Neuronal stem cell (in vitro differentiated cells): ENCODE results near the gene CBFA2T3.
"Not testable (repeated sequence)": the region's sequence is repeated elsewhere in the genome, so short reads cannot be mapped to it uniquely, and the experiment has no call there.

Experiments
- DNase-seq: peaks from one replicate; pipeline ENCODE4 v3.0.0-alpha.2; 2013; ENCODE audit warnings: low spot score
- H2AFZ ChIP-seq: one replicate; pipeline ENCODE4 v1.6.1; 2013; ENCODE audit warnings: mild to moderate bottlenecking, low read length, inconsistent platforms
- H2AK5ac ChIP-seq: 2 replicates; pipeline ENCODE4 v1.6.1; 2013; ENCODE audit warnings: low read depth, mild to moderate bottlenecking, inconsistent platforms, low read length, moderate library complexity, mixed read lengths
- H2BK120ac ChIP-seq: 2 replicates; pipeline ENCODE4 v1.6.1; 2013; ENCODE audit warnings: low read depth, mild to moderate bottlenecking, inconsistent platforms, low read length, moderate library complexity, mixed read lengths
- H2BK12ac ChIP-seq: one replicate; pipeline ENCODE4 v1.6.1; 2013; ENCODE audit warnings: low read length, inconsistent platforms
- H2BK15ac ChIP-seq: 2 replicates; pipeline ENCODE4 v1.6.1; 2013; ENCODE audit warnings: mild to moderate bottlenecking, low read length, inconsistent platforms, mixed read lengths
- H2BK5ac ChIP-seq: one replicate; pipeline ENCODE4 v1.6.1; 2013; ENCODE audit warnings: inconsistent platforms, mild to moderate bottlenecking, low read length, moderate library complexity
- H3K14ac ChIP-seq: one replicate; pipeline ENCODE4 v1.6.1; 2013; ENCODE audit warnings: low read length, inconsistent platforms
- H3K18ac ChIP-seq: 2 replicates; pipeline ENCODE4 v1.6.1; 2013; ENCODE audit warnings: low read length, inconsistent platforms
- H3K23ac ChIP-seq: 2 replicates; pipeline ENCODE4 v1.6.1; 2013; ENCODE audit warnings: low read depth, mild to moderate bottlenecking, mixed read lengths, low read length, inconsistent platforms; ENCODE audit not compliant: poor library complexity
- H3K27ac ChIP-seq: replicated peaks from 3 replicates; pipeline ENCODE4 v1.5.1; 2013; ENCODE audit warnings: low read length, inconsistent platforms
- H3K27me3 ChIP-seq, 3 experiments: 2 replicates each; pipeline ENCODE4 v1.6.1; 2013; ENCODE audit warnings: low read length in 3 of 3, mild to moderate bottlenecking in 2 of 3, inconsistent platforms in 1 of 3, low read depth in 1 of 3, mixed read lengths in 1 of 3, moderate library complexity in 1 of 3; ENCODE audit not compliant: control insufficient read depth in 3 of 3, insufficient read depth in 3 of 3
- H3K36me3 ChIP-seq, 2 donors: replicated peaks in 1 of 2; 2 replicates each; pipeline ENCODE4 v1.6.1; 2013; ENCODE audit warnings: low read length in 2 of 2; ENCODE audit not compliant: control insufficient read depth in 2 of 2, insufficient read depth in 2 of 2
- H3K4ac ChIP-seq: 2 replicates; pipeline ENCODE4 v1.6.1; 2013; ENCODE audit warnings: inconsistent platforms, mild to moderate bottlenecking, low read length, moderate library complexity
- H3K4me1 ChIP-seq, 2 donors: 1 replicate in 1 of 2; 2 replicates in 1 of 2; pipeline ENCODE4 v1.6.1; 2013; ENCODE audit warnings: low read length in 2 of 2, low read depth in 1 of 2; ENCODE audit not compliant: control insufficient read depth in 2 of 2, insufficient read depth in 1 of 2
- H3K4me2 ChIP-seq: one replicate; pipeline ENCODE4 v1.6.1; 2013; ENCODE audit warnings: mild to moderate bottlenecking, low read length, inconsistent platforms; ENCODE audit not compliant: insufficient read depth, poor library complexity, severe bottlenecking
- H3K4me3 ChIP-seq, 2 donors: 2 replicates each; pipeline ENCODE4 v1.5.1; 2013; ENCODE audit warnings: low read length in 2 of 2, mild to moderate bottlenecking in 2 of 2, inconsistent platforms in 1 of 2, moderate library complexity in 1 of 2
- H3K79me1 ChIP-seq: one replicate; pipeline ENCODE4 v1.6.1; 2013; ENCODE audit warnings: low read depth, mild to moderate bottlenecking, inconsistent platforms, low read length, moderate library complexity
- H3K9ac ChIP-seq: one replicate; pipeline ENCODE4 v1.6.1; 2013; ENCODE audit warnings: mild to moderate bottlenecking, low read depth, low read length, inconsistent platforms; ENCODE audit not compliant: poor library complexity
- H3K9me3 ChIP-seq, 2 donors: replicated peaks in 1 of 2; 2 replicates each; pipeline versions ENCODE3 to v1.6.1; 2013; ENCODE audit warnings: low read length in 2 of 2, mild to moderate bottlenecking in 2 of 2, inconsistent platforms in 1 of 2, low read depth in 1 of 2, mixed read lengths in 1 of 2, moderate library complexity in 1 of 2; ENCODE audit not compliant: control insufficient read depth in 2 of 2, insufficient read depth in 1 of 2
- H4K8ac ChIP-seq: one replicate; pipeline ENCODE4 v1.6.1; 2013; ENCODE audit warnings: low read depth, mild to moderate bottlenecking, inconsistent platforms, low read length, moderate library complexity
- H4K91ac ChIP-seq: one replicate; pipeline ENCODE4 v1.6.1; 2013; ENCODE audit warnings: low read length, low read depth, mild to moderate bottlenecking, inconsistent platforms; ENCODE audit not compliant: poor library complexity
- WGBS, 2 donors: extraction: QIAGEN DNeasy Blood & Tissue Kit; methylation state at CpG; one replicate each; pipeline ENCODE4 v1.1.7; 2013; ENCODE audit warnings: missing lambda C conversion rate in 2 of 2, mixed read lengths in 1 of 2; ENCODE audit not compliant: insufficient read length in 2 of 2, insufficient replicate concordance in 1 of 2; ENCODE audit errors: extremely low coverage in 2 of 2; 5-methylcytosine and 5-hydroxymethylcytosine counted together

The CBFA2T3 gene

DNA sequence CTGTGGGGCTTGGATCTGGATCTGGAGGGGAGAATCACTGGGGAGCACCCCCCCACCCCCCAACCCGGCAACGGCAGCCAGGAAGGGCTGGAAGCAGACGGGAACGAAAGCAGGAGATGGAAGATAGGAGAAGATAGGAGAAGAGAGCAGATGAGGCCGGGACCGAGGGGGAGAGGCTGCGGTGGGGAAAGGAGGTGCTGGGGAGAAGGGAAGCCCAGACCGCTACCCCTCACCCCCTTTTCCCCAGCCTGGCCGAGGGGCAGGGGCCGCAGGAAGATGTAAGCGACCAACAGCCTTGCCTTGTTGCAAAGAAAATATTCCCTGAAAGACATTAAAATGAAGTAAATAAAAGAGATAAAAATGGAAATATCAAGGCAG lies 26.8 kb upstream of the CBFA2T3 start:
- no peak for DNase-seq
- Histone ChIP-seq H3K4ac (no peak overlapping the region), H3K4me1 (peaks cover 0 to 5% of the 10 kb centered on the region in 2 donors), H3K9ac (no peak overlapping the region), H3K4me3 (no peak overlapping the region), H3K23ac (no peak overlapping the region), H2BK120ac (no peak overlapping the region), H3K36me3 (no peaks in the 10 kb centered on the region), H2BK12ac (no peak overlapping the region), H4K91ac (no peak overlapping the region), H3K18ac (peak overlapping the region; percentile 28), H3K27me3 (peaks cover 0 to 14% (median 11%) of the 10 kb centered on the region in 3 experiments), H3K4me2 (no peak overlapping the region), H3K9me3 (peaks cover 7 to 13% of the 10 kb centered on the region in 2 donors), H4K8ac (no peak overlapping the region), H3K79me1 (no peaks in the 10 kb centered on the region), H3K14ac (no peak overlapping the region), H3K27ac (no peak overlapping the region), H2AK5ac (peak overlapping the region; percentile 63), H2AFZ (no peak overlapping the region), H2BK15ac (peak overlapping the region; percentile 24), H2BK5ac (no peak overlapping the region)
- no CpG with 5 or more reads among the region's 11 CpGs for WGBS, 2 donors

DNA sequence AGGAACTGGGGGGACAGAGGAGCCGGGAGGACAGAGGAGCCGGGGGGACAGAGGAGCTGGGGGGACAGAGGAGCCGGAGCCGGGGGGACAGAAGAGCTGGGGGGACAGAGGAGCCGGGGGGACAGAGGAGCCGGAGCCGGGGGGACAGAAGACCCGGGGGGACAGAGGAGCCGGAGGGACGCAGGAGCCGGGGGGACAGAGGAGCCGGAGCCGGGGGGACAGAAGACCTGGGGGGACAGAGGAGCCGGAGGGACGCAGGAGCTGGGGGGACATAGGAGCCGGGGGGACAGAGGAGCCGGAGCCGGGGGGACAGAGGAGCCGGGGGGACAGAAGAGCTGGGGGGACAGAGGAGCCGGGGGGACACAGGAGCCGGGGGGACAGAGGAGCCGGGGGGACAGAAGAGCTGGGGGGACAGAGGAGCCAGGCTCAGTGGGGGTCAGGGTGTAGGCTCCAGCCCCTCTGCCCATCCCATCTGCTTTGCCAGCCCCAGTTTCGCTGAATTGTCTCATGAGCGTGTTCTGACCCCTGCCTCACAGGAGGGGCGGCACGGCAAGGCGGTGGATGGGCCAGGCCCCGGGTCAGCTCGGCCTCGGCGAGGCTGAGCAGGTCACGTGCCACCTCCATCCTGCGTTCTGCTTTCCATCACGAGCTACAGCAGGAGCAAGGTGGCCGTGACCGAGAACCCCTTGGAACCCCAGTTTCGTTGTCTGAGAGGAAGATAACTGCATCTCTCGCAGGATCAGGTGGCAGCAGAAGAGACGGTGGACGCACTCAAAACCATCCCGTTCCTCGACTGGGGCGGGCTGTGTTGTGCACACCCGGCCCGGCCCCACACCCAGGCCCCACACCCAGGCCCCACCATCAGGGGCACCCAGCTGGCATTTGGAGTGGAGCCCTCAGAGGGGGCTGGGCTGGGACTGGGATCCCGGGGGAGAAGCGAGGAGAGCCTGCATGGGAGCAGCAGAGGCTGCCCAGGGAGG lies 26.1 kb upstream of the CBFA2T3 start:
- no peaks in the 10 kb centered on the region for H3K79me1 ChIP-seq
- H2BK12ac ChIP-seq, result no peak overlapping the region
- H3K14ac ChIP-seq, result no peak overlapping the region
- peak overlapping the region; percentile 63 for H2AK5ac ChIP-seq
- no peak overlapping the region for H3K4me2 ChIP-seq
- H2BK15ac ChIP-seq, result peak overlapping the region; percentile 89
- peaks cover 7 to 14% of the 10 kb centered on the region in 2 donors for H3K9me3 ChIP-seq
- no CpG with 5 or more reads among the region's 47 CpGs for WGBS, 2 donors
- peak overlapping the region; percentile 64 for H3K18ac ChIP-seq
- no peak overlapping the region for H2AFZ ChIP-seq
- no peak overlapping the region for H4K8ac ChIP-seq
- H3K27ac ChIP-seq, result no peak overlapping the region
- no peak overlapping the region for H2BK5ac ChIP-seq
- H3K9ac ChIP-seq, result no peak overlapping the region
- H3K27me3 ChIP-seq, result peaks cover 0 to 14% (median 11%) of the 10 kb centered on the region in 3 experiments
- H3K4ac ChIP-seq, result no peak overlapping the region
- no peak overlapping the region for H2BK120ac ChIP-seq
- no peaks in the 10 kb centered on the region for H3K36me3 ChIP-seq
- peaks cover 0 to 5% of the 10 kb centered on the region in 2 donors for H3K4me1 ChIP-seq
- no peak overlapping the region for H4K91ac ChIP-seq
- peak overlapping the region; percentile 34 for H3K23ac ChIP-seq
- DNase-seq, result no peak
- no peak overlapping the region for H3K4me3 ChIP-seq

DNA sequence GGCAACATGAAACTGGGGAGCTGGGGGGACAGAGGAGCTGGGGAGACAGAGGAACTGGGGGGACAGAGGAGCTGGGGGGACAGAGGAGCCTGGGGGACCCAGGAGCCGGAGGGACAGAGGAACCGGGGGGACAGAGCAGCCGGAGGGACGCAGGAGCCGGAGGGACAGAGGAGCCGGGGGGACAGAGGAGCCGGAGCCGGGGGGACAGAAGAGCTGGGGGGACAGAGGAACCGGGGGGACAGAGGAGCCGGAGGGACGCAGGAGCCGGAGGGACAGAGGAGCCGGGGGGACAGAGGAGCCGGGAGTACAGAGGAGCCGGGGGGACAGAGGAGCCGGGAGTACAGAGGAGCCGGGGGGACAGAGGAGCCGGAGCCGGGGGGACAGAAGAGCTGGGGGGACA lies 25.1 kb upstream of the CBFA2T3 start:
- H2AFZ ChIP-seq, DNase-seq: not testable (repeated sequence)
- H3K27me3 ChIP-seq, result peaks cover 0 to 14% (median 11%) of the 10 kb centered on the region in 3 experiments

More for the DNA sequence above, 25.1 kb upstream of the CBFA2T3 start:
- H4K8ac ChIP-seq, H3K4ac ChIP-seq, H3K9ac ChIP-seq, H3K14ac ChIP-seq, H2BK120ac ChIP-seq, H2AK5ac ChIP-seq, H3K18ac ChIP-seq, H3K79me1 ChIP-seq, H2BK15ac ChIP-seq, H3K36me3 ChIP-seq, H3K4me3 ChIP-seq, H3K4me2 ChIP-seq, H3K23ac ChIP-seq, H3K27ac ChIP-seq, H3K4me1 ChIP-seq, H2BK12ac ChIP-seq, H2BK5ac ChIP-seq, H4K91ac ChIP-seq: not testable (repeated sequence)
- no CpG with 5 or more reads among the region's 19 CpGs for WGBS, 2 donors
- H3K9me3 ChIP-seq, result peaks cover 14 to 21% of the 10 kb centered on the region in 2 donors
